ENCODE data around the gene PSMD13. TPM values are rescaled to one million over a fixed set of nuclear protein-coding genes. Genes with fewer than 3 reads are reported as not detected.

PSMD13 gene
- total RNA-seq, 4 donors from 2014 or later, result 85.8 to 114 (median 93.5) TPM

GRCh38 chr11:287821-288477 lies 51.2 kb downstream of the PSMD13 start:
- Histone ChIP-seq H3K9me3 (no peaks in the 10 kb centered on the region), H3K4me1 (peaks cover 0 to 27% (median 10%) of the 10 kb centered on the region in 3 donors), H3K27ac (peak overlapping the region in 1 of 4 donors; percentile 83), H3K27me3 (peaks cover 46% of the 10 kb centered on the region), H3K36me3 (peaks cover 0 to 11% of the 10 kb centered on the region in 2 donors), H3K4me3 (peak overlapping the region; percentile 56 to 74)
- 35 to 54% methylated on average over 16 to 28 of the region's 41 CpGs for WGBS, 2 donors (ENCODE audit: low coverage in 1 of 2)
- TF ChIP-seq CTCF (IDR thresholded peaks at IDR 0.05), result no peak
- no peak for TF ChIP-seq POLR2AphosphoS5 (IDR thresholded peaks at IDR 0.05)
- no peak for TF ChIP-seq POLR2A (IDR thresholded peaks at IDR 0.05)
- no peak for TF ChIP-seq EP300 (IDR thresholded peaks at IDR 0.05)
- ATAC-seq, result no peak

GRCh38 chr11:288478-289397 lies 52.0 kb downstream of the PSMD13 start, which contains the start of gene PGGHG:
Gene PGGHG (plus strand): TSS chr11:289126. CDS start chr11:289817, 691 bp downstream.
- peak within 1 kb of the TSS; percentile 56 to 74 for H3K4me3 ChIP-seq
- peak; percentile 90 for ATAC-seq
- TF ChIP-seq EP300 (IDR thresholded peaks at IDR 0.05) (no peak), POLR2A (IDR thresholded peaks at IDR 0.05) (no peak), CTCF (IDR thresholded peaks at IDR 0.05) (no peak), POLR2AphosphoS5 (IDR thresholded peaks at IDR 0.05) (no peak)
- peak within 1 kb of the TSS in 3 of 4 donors; percentile 62 to 83 (median 81) for H3K27ac ChIP-seq
- 0% methylated on average over 1 to 10 of the region's 112 CpGs for WGBS, 2 donors (ENCODE audit: low coverage in 1 of 2)
- peaks cover 0 to 19% of the 10 kb centered on the region in 2 donors for H3K36me3 ChIP-seq
- peaks cover 0 to 27% (median 10%) of the 10 kb centered on the region in 3 donors for H3K4me1 ChIP-seq
- H3K9me3 ChIP-seq, result no peaks in the 10 kb centered on the region
- peaks cover 39% of the 10 kb centered on the region for H3K27me3 ChIP-seq

- Histone ChIP-seq H3K9me3 (no peaks in the 10 kb centered on the region), H3K4me1 (peaks cover 0 to 27% (median 10%) of the 10 kb centered on the region in 3 donors), H3K27me3 (peaks cover 32% of the 10 kb centered on the region), H3K4me3 (peak overlapping the region; percentile 56 to 74), H3K27ac (peak overlapping the region in 3 of 4 donors; percentile 62 to 83 (median 81)), H3K36me3 (peaks cover 0 to 25% of the 10 kb centered on the region in 2 donors)
- TF ChIP-seq EP300 (IDR thresholded peaks at IDR 0.05) (no peak), CTCF (IDR thresholded peaks at IDR 0.05) (no peak), POLR2A (IDR thresholded peaks at IDR 0.05) (no peak), POLR2AphosphoS5 (IDR thresholded peaks at IDR 0.05) (no peak)
- no CpG with 5 or more reads among the region's 14 CpGs for WGBS, 2 donors (ENCODE audit: low coverage in 1 of 2)
- peak; percentile 27 for ATAC-seq
Measured at GRCh38 chr11:289398-289711, 52.6 kb downstream of the PSMD13 start.

- ATAC-seq, result no peak
- peak overlapping the region in 1 of 2 donors; percentile 74 for H3K4me3 ChIP-seq
- H3K9me3 ChIP-seq, result no peaks in the 10 kb centered on the region
- H3K36me3 ChIP-seq, result peaks cover 0 to 31% of the 10 kb centered on the region in 2 donors
- TF ChIP-seq EP300 (IDR thresholded peaks at IDR 0.05) (no peak), POLR2AphosphoS5 (IDR thresholded peaks at IDR 0.05) (no peak)
- peaks cover 0 to 27% (median 10%) of the 10 kb centered on the region in 3 donors for H3K4me1 ChIP-seq
- H3K27ac ChIP-seq, result peak overlapping the region in 3 of 4 donors; percentile 62 to 83 (median 81)
- peaks cover 26% of the 10 kb centered on the region for H3K27me3 ChIP-seq
- WGBS, 2 donors (ENCODE audit: low coverage in 1 of 2), result 88 to 95% methylated on average over 9 to 10 of the region's 48 CpGs
Measured at GRCh38 chr11:289712-290620, 53.2 kb downstream of the PSMD13 start.
